Activated CD8-positive, alpha-beta memory T cell treated with anti-CD3 and anti-CD28 coated beads for 4 hours (primary cell): ENCODE measurements around the gene SCLY.

Source experiments
- DNase-seq, 2 donors: peaks; one replicate each; pipeline ENCODE4 v3.0.0-alpha.2; 2020; ENCODE audit warnings: low read depth in 2 of 2

Gene SCLY

GRCh38 chr2:238069021-238069709, 8.4 kb downstream of the SCLY start:
- DNase-seq: no peak

- DNase-seq: no peak
Observed at GRCh38 chr2:238069877-238070276, 9.1 kb downstream of the SCLY start.

GRCh38 chr2:238075397-238075796, 14.6 kb downstream of the SCLY start:
- no peak for DNase-seq

- DNase-seq: no peak
Observed at GRCh38 chr2:238077292-238077691, 16.5 kb downstream of the SCLY start.

- no peak for DNase-seq
Observed at GRCh38 chr2:238079874-238080327, 19.1 kb downstream of the SCLY start.

GRCh38 chr2:238080518-238080917, 19.7 kb downstream of the SCLY start:
- no peak for DNase-seq

- no peak for DNase-seq
Observed at GRCh38 chr2:238081150-238081549, 20.3 kb downstream of the SCLY start.

GRCh38 chr2:238081561-238081960, 20.8 kb downstream of the SCLY start:
- no peak for DNase-seq

GRCh38 chr2:238082151-238082550, 21.4 kb downstream of the SCLY start:
- no peak for DNase-seq

- no peak for DNase-seq
Observed at GRCh38 chr2:238082827-238083226, 22.0 kb downstream of the SCLY start.

GRCh38 chr2:238083919-238084318, 23.1 kb downstream of the SCLY start:
- DNase-seq: no peak

- no peak for DNase-seq
Observed at GRCh38 chr2:238084761-238085160, 24.0 kb downstream of the SCLY start.

- DNase-seq: no peak
Observed at GRCh38 chr2:238085899-238086298, 25.1 kb downstream of the SCLY start.

- DNase-seq: no peak
Observed at GRCh38 chr2:238087211-238087610, 26.4 kb downstream of the SCLY start.

GRCh38 chr2:238090887-238091286, 30.1 kb downstream of the SCLY start:
- no peak for DNase-seq

- DNase-seq: no peak
Observed at GRCh38 chr2:238091436-238092060, 30.7 kb downstream of the SCLY start.

- DNase-seq: no peak
Observed at GRCh38 chr2:238092486-238093035, 31.8 kb downstream of the SCLY start.

GRCh38 chr2:238093181-238094140, 32.7 kb downstream of the SCLY start:
- no peak for DNase-seq

- DNase-seq: no peak
Observed at GRCh38 chr2:238094438-238095022, 33.7 kb downstream of the SCLY start.

GRCh38 chr2:238095143-238095542, 34.3 kb downstream of the SCLY start:
- DNase-seq: no peak

GRCh38 chr2:238096311-238097011, 35.7 kb downstream of the SCLY start:
- no peak for DNase-seq
